ENCODE data around the gene USP32. TPM values are rescaled to one million over a fixed set of nuclear protein-coding genes. Genes with fewer than 3 reads are reported as not detected.

Gene USP32
- total RNA-seq, 1 experiment from 2014 or later: 32.3 TPM

DNA sequence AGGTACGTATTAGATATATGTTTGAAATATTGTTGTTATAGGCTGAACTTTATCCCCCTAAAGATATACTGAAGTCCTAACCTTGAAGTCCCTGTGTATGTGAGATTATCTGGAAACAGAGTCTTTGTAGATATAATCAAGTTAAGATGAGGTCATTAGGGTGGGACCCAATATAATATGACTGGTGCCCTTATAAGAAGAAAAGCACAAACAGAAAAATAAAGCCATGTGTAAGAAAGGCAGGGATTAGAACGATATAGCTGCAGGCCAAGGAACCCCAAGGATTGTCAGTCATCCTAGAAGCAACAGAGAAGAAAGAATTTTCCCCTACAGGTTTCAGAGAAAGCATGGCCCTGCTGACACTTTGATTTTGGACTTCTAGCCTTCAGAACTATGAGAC, 95.8 kb downstream of the USP32 start:
- H3K9me3 ChIP-seq (ENCODE audit: insufficient read depth, low read depth): no peaks in the 10 kb centered on the region
- ChIA-PET CTCF (interaction anchor here (0.6 kb wide), 1 partner anchor 981 kb away, joined by 5 read pairs; no protein-coding TSS in a partner anchor), POLR2A (ENCODE audit: unreplicated experiment) (interaction anchor here (0.5 kb wide), 1 partner anchor 43 kb away, joined by 4 read pairs; no protein-coding TSS in a partner anchor)
- peaks cover 4% of the 10 kb centered on the region; the same call in 1 of the 2 replicates for H3K9me2 ChIP-seq (ENCODE audit: insufficient read depth)
- H3K4me1 ChIP-seq (replicated peaks; ENCODE audit: insufficient read depth): no peaks in the 10 kb centered on the region
- no peaks in the 10 kb centered on the region for H3K27me3 ChIP-seq (ENCODE audit: insufficient read depth, low read depth)
- no TSS peak for BruUV-seq (replicated peaks)
- DNase-seq: no peak
- no peak overlapping the region for H3K4me3 ChIP-seq
- 0 out of 2 replicates have a peak, but pooled peaks cover 6% of the 10 kb centered on the region for H3K79me2 ChIP-seq (ENCODE audit: low read depth)
- TF ChIP-seq, protein P1, sequence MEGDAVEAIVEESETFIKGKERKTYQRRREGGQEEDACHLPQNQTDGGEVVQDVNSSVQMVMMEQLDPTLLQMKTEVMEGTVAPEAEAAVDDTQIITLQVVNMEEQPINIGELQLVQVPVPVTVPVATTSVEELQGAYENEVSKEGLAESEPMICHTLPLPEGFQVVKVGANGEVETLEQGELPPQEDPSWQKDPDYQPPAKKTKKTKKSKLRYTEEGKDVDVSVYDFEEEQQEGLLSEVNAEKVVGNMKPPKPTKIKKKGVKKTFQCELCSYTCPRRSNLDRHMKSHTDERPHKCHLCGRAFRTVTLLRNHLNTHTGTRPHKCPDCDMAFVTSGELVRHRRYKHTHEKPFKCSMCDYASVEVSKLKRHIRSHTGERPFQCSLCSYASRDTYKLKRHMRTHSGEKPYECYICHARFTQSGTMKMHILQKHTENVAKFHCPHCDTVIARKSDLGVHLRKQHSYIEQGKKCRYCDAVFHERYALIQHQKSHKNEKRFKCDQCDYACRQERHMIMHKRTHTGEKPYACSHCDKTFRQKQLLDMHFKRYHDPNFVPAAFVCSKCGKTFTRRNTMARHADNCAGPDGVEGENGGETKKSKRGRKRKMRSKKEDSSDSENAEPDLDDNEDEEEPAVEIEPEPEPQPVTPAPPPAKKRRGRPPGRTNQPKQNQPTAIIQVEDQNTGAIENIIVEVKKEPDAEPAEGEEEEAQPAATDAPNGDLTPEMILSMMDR (conservative IDR thresholded peaks at IDR 0.05): no peak
- no peak for TF ChIP-seq EZH2 (IDR thresholded peaks at IDR 0.05; ENCODE audit: low read depth)
- 0 out of 2 replicates have a peak, but pooled peaks cover 6% of the 10 kb centered on the region for H3K36me3 ChIP-seq (ENCODE audit: low read depth)
- H4K20me1 ChIP-seq (ENCODE audit: insufficient read depth): no peaks in the 10 kb centered on the region
- no peak overlapping the region for H2AFZ ChIP-seq
- H3K27ac ChIP-seq: no peak overlapping the region
- intact Hi-C loops (cut with micrococcal nuclease; ENCODE audit: unreplicated experiment): no loop called here
- no peaks in the 10 kb centered on the region for H3F3A ChIP-seq (ENCODE audit: insufficient read depth, low read depth)
- no peak overlapping the region for H3K4me2 ChIP-seq

DNA sequence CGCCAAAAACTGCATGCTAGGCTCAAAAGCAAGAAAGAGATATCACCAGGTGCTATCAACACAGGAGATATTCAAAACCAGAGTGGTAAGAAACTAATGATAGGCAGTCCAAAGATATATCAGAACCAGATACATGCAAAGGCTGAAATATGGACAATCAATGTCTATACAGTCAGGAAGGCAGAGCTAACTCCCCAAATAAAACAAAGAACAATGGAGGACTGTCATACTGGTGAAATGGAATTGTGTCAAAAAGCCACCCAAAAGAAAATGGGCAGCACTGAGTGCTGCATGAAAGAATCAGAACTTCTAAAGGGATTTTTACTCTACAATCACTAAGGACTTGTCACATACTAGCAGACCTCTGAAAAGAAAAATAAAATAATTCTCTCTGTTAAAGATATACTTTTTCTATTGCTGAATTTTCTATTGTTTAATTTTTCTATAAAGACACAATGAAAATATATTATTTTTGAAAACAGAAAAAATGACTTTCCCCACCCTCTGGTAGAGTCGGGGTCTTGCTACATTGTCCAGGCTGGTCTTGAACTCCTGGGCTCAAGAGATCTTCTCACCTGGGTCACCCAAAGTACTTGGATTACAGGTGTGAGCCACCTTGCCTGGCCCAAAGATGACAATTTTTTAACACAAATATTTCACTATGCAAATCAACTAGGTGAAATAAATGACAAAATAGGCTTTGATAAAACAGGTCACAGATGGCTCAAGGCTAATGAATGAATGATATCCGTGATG, 98.2 kb downstream of the USP32 start:
- Histone ChIP-seq H3K27me3 (ENCODE audit: insufficient read depth, low read depth) (no peaks in the 10 kb centered on the region), H4K20me1 (ENCODE audit: insufficient read depth) (no peaks in the 10 kb centered on the region), H3K36me3 (ENCODE audit: low read depth) (0 out of 2 replicates have a peak, but pooled peaks cover 6% of the 10 kb centered on the region), H3K4me2 (no peak overlapping the region), H2AFZ (no peak overlapping the region), H3F3A (ENCODE audit: insufficient read depth, low read depth) (no peaks in the 10 kb centered on the region), H3K9me2 (ENCODE audit: insufficient read depth) (peaks cover 4% of the 10 kb centered on the region; the same call in 1 of the 2 replicates), H3K4me3 (no peak overlapping the region), H3K27ac (no peak overlapping the region), H3K79me2 (ENCODE audit: low read depth) (no peaks in the 10 kb centered on the region), H3K4me1 (replicated peaks; ENCODE audit: insufficient read depth) (no peaks in the 10 kb centered on the region), H3K9me3 (ENCODE audit: insufficient read depth, low read depth) (no peaks in the 10 kb centered on the region)
- CTCF ChIA-PET: no interaction called here
- TF ChIP-seq, protein P1 (conservative IDR thresholded peaks at IDR 0.05): no peak
- TF ChIP-seq EZH2 (IDR thresholded peaks at IDR 0.05; ENCODE audit: low read depth): no peak
- no peak for DNase-seq
- POLR2A ChIA-PET (ENCODE audit: unreplicated experiment): no interaction called here
- intact Hi-C loops (cut with micrococcal nuclease; ENCODE audit: unreplicated experiment): no loop called here
- BruUV-seq (replicated peaks): no TSS peak

DNA sequence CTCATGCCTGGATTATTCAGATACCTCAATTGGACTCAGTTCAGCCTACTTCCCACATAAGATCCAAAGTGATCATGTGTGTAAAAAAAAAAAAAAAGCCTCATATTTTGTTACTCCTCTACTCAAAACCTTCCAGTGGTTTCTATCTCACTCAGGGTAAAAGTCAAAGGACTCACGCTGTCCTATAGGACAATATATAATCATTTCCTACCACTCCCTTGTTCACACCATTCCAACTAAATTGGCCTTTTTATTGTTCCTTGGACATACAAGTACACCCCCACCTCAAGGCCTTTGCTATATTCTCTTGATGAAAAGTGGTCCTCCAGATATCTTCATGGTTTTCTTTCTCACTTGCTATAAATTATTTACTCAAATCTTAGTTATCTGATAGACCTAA, 99.2 kb downstream of the USP32 start:
- H3K27ac ChIP-seq: no peak overlapping the region
- CTCF ChIA-PET: no interaction called here
- DNase-seq: no peak
- POLR2A ChIA-PET (ENCODE audit: unreplicated experiment): no interaction called here
- BruUV-seq (replicated peaks): no TSS peak
- H2AFZ ChIP-seq: no peak overlapping the region
- no peaks in the 10 kb centered on the region for H3F3A ChIP-seq (ENCODE audit: insufficient read depth, low read depth)
- no peaks in the 10 kb centered on the region for H3K9me3 ChIP-seq (ENCODE audit: insufficient read depth, low read depth)
- H3K79me2 ChIP-seq (ENCODE audit: low read depth): no peaks in the 10 kb centered on the region
- no peak overlapping the region for H3K4me3 ChIP-seq
- H3K4me2 ChIP-seq: no peak overlapping the region
- peaks cover 4% of the 10 kb centered on the region; the same call in 1 of the 2 replicates for H3K9me2 ChIP-seq (ENCODE audit: insufficient read depth)
- intact Hi-C loops (cut with micrococcal nuclease; ENCODE audit: unreplicated experiment): no loop called here
- no peaks in the 10 kb centered on the region for H3K27me3 ChIP-seq (ENCODE audit: insufficient read depth, low read depth)
- no peaks in the 10 kb centered on the region for H4K20me1 ChIP-seq (ENCODE audit: insufficient read depth)
- no peaks in the 10 kb centered on the region for H3K4me1 ChIP-seq (replicated peaks; ENCODE audit: insufficient read depth)
- TF ChIP-seq EZH2 (IDR thresholded peaks at IDR 0.05; ENCODE audit: low read depth): no peak
- TF ChIP-seq, protein P1 (conservative IDR thresholded peaks at IDR 0.05): no peak
- 0 out of 2 replicates have a peak, but pooled peaks cover 6% of the 10 kb centered on the region for H3K36me3 ChIP-seq (ENCODE audit: low read depth)
